Limb (tissue), 2 donors: ENCODE measurements around the gene ZSWIM8.
A peak's percentile ranks its signal among the peaks of the same experiment; 100 is the strongest.
"Not testable (repeated sequence)": the region's sequence is repeated elsewhere in the genome, so short reads cannot be mapped to it uniquely, and the experiment has no call there.

Source experiments
- DNase-seq, 2 donors: peaks; one replicate each; pipeline ENCODE4 v3.0.0-alpha.2; 2016; ENCODE audit errors: extremely low spot score in 2 of 2

The ZSWIM8 gene

GRCh38 chr10:73772281-73773151 is 12.9 kb upstream of the ZSWIM8 start:
- peak; percentile 84 to 91 for DNase-seq

DNA sequence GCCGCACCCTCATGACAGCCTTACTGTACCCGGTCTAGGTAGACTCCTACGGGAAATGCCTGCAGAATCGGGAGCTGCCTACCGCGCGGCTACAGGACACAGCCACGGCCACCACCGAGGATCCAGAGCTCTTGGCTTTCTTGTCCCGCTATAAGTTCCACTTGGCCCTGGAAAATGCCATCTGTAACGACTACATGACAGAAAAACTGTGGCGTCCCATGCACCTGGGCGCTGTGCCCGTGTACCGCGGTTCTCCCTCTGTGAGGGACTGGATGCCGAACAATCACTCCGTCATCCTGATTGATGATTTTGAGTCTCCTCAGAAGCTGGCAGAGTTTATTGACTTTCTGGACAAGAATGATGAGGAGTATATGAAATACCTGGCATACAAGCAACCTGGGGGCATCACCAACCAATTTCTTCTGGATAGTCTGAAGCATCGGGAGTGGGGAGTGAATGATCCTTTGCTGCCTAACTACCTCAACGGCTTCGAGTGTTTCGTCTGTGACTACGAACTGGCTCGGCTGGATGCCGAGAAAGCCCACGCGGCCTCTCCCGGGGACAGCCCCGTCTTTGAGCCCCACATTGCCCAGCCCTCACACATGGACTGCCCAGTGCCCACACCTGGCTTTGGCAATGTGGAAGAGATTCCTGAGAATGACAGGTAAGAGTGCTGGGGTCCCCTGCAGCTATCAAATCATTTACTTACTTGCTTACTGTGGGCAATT is 12.1 kb upstream of the ZSWIM8 start:
- DNase-seq, result no peak

- DNase-seq, result no peak
Observed at GRCh38 chr10:73774637-73775036, 10.8 kb upstream of the ZSWIM8 start.

DNA sequence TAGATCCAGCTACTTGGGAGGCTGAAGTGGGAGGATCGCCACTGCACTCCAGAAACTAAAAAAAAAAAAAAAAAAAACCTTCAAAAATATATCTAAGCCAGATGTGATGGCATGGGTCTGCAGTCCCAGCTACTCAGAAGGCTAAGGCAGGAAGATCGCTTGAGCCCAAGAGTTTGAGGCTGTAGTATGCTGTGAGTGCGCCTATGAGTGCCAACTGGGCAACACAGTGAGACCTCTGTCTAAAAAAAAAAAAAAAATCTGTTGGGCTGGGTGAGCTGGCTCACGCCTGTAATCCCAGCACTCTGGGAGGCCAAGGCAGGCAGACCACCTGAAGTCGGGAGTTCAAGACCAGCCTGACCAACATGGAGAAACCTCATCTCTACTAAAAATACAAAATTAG is 6.4 kb upstream of the ZSWIM8 start:
- no peak for DNase-seq

DNA sequence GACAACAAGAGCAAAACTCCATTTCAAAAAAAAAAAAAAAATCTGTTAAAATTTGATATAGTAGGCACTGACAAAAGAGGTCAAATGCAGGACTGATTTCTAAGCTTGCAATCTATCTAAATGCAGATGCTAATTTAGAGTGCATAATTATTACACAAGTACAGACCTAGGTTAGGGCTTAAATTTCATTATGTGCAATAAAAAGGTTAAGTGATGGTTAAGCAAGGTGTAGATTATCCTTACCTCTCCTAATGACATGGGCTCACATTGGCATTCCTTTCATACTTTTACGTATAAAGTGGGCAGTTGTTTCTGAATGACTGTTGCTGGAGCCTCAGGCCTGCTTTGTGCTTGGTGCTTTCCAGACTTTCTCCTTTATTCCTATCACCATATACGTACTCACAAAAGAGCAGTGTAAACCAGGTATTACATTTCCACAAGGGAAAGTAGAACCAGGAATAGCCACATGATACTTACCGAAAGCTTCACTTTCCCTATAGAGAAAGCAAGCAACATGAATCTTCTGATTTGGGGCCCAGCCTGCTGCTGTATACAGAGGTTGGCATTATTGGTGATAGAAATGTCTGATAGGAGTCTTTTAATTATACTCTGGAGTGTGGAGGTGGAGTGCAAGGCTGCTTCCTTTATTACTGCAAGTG is 5.7 kb upstream of the ZSWIM8 start:
- DNase-seq, result no peak

DNA sequence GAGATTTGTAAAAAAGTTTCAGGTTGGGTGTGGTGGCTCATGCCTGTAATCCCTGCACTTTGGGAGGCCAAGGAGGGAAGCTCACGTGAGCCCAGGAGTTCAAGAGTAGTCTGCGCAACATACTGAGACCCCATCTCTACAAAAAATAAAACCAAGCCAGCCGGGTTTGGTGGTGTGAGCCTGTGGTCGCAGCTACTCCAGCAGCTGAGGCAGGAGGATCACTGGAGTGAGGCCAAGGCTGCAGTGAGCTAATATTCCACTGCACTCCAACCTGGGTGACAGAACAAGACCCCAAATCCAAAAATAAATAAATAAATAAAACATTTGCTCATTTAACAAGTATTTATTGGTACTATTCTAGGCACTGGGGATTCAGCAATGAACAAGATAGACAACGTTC is 5.1 kb upstream of the ZSWIM8 start:
- no peak for DNase-seq

DNA sequence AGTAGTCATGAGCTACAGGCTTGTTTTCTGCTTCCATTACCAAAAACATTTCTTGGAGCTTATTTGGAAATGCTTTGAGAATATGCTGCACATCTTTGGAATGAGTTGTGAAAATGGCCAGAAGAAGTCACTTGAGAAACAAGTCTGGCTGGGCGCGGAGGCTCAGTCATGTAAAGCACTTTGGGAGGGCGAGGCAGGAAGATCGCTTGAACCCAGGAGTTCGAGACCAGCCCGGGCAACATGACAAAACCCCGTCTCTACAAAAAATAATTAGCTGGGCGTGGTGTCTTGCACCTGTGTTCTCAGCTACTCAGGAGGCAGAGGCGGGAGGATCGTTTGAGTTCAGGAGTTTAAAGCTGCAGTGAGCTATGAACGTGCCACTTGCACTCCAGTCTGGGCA is 4.4 kb upstream of the ZSWIM8 start:
- DNase-seq, result no peak

DNA sequence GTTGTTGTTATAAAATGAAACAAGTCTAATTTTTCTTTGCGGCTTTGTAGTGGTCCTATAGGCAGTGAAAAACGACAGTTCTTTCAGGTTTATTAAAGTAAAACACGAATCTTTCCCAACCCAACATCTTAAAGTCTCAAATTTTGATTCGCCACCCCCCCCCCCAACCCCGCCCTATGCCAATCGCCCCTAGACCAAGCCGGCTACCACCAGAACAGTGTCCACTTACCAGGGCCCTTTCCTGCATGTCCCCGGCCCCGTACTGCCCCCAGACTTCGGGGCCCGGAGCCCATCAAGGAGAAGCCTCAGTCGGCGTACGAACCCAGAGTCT is 3.9 kb upstream of the ZSWIM8 start:
- no peak for DNase-seq

GRCh38 chr10:73781879-73782748 is 3.3 kb upstream of the ZSWIM8 start, which contains the start of gene CHCHD1:
TSS of gene CHCHD1 (plus strand) at chr10:73782048. CDS start at chr10:73782076, 28 bp downstream.
- peak; percentile 90 to 95 for DNase-seq

DNA sequence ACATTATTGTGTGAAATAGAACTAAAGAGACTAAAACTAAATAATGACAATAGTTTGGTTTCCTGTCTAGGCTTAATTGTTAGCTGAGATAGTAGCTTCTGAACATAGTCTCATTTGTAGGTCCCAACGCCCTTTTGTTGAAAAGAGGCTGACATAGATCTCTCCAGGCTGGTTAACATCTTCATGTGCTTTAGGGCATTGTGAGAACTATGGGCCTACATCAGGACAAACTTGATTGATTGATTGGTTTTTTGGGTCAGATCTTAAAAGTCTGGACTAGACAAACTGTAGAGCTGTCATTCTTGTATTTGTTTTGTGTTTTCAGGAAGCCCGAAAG is 2.7 kb upstream of the ZSWIM8 start:
- DNase-seq, result no peak

GRCh38 chr10:73785721-73786511 is 510 bp downstream of the ZSWIM8 start:
- DNase-seq, result no peak

- DNase-seq, result no peak
Observed at GRCh38 chr10:73786512-73786885, 1.1 kb downstream of the ZSWIM8 start.

GRCh38 chr10:73787031-73787800 is 1.8 kb downstream of the ZSWIM8 start:
- not testable (repeated sequence) for DNase-seq

- no peak for DNase-seq
Observed at GRCh38 chr10:73788864-73789658, 3.7 kb downstream of the ZSWIM8 start.

DNA sequence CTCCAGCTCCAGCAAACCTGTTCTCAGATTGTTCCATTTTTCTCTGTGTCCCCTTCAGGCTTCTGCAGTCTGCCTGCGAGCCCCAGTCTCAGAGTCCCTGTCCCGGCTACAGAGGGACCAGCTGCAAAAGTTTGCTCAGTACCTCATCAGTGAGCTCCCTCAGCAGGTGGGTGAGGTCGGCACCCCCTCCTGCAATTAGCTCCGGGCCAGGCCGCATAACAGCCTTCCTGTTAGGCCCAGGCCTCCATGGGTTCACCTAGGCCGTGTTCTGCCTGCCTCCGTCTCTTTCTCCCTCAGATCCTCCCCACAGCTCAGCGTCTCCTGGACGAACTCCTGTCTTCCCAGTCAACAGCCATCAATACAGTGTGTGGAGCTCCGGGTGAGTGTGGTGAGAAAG is 4.3 kb downstream of the ZSWIM8 start:
- no peak for DNase-seq

DNA sequence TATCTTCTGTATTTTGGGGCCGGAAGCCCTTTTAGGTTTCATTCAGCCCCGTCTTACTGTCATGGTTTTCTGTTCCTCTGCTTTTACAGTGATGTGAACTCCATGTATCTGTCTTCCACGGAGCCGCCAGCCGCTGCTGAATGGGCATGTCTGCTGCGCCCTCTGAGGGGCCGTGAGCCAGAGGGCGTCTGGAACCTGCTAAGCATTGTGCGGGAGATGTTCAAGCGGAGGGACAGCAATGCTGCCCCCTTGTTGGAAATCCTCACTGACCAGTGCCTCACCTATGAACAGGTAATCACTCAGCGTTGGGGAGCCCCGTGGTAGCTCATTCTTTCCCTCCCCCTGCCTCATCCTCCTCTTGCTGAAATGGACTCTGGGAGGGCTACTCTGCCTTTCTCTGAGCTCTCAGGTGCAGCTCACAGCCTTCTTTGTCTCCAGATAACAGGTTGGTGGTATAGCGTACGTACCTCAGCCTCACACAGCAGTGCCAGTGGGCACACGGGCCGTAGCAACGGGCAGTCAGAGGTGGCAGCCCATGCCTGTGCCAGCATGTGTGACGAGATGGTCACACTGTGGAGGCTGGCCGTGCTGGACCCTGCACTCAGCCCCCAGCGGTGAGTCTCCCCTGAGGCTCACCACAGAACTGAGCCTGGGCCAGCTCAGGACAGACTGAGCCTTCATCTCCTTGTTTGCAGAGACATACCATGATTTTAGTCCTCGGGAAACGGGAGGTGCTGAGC is 5.7 kb downstream of the ZSWIM8 start:
- no peak for DNase-seq

- DNase-seq, result no peak
Observed at GRCh38 chr10:73791871-73792400, 6.5 kb downstream of the ZSWIM8 start.

DNA sequence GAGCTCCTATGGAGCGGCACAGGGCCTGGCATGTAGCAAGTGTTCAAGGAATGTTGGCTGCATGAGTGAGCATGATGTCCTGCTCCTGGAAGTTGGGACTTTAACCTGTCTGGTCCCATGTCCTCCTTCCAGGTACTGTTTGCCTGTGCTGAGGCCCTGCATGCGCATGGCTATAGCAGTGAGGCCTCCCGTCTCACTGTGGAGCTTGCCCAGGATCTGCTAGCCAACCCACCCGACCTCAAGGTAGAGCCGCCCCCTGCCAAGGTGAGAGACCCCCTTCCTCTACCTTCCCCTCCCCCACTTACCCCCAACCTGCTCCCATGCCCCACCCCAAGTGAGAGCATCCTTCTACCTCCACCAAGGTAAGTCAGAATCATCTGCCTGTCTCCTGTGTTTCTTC is 8.1 kb downstream of the ZSWIM8 start:
- DNase-seq, result no peak
